H1 (cell line): ENCODE measurements around the gene ARMH2. TPM values are rescaled to one million over a fixed set of nuclear protein-coding genes. Genes with fewer than 3 reads are reported as not detected.

Experiments used
- CTCF ChIA-PET: fragments of 300-600 bp; sonication (Branson Sonifier 250); formaldehyde crosslinking; loops from one replicate; lab custom pipeline; 2021; ENCODE audit not compliant: partially characterized antibody; lab: Charles Lee
- POLR2A ChIA-PET: fragments of 300-600 bp; sonication (Branson Sonifier 250); formaldehyde crosslinking; loops from one replicate; lab custom pipeline; 2021; ENCODE audit warnings: inconsistent platforms; ENCODE audit not compliant: partially characterized antibody; lab: Charles Lee
- DNase-seq, 2 experiments: peaks; one replicate each; pipeline versions ENCODE4 v3.0.0 to v3.0.0-alpha.2; 2010 to 2022; ENCODE audit warnings: low spot score in 2 of 2, low read depth in 1 of 2, mixed read lengths in 1 of 2
- FAIRE-seq: peaks from 2 replicates; lab custom pipeline; 2011; peaks lifted over from hg19 to GRCh38; lab: Jason Lieb, UNC
- H2AFZ ChIP-seq: 2 replicates; pipeline ENCODE4 v1.8.1; 2012; ENCODE audit warnings: low read length, inconsistent platforms
- H2AK5ac ChIP-seq: 2 replicates; pipeline ENCODE4 v1.6.1; 2013; ENCODE audit warnings: low read depth, low read length
- H2BK120ac ChIP-seq: replicated peaks from 2 replicates; pipeline ENCODE3; 2013; ENCODE audit warnings: low read depth, low read length, inconsistent platforms
- H2BK12ac ChIP-seq: 2 replicates; pipeline ENCODE4 v1.6.1; 2013; ENCODE audit warnings: low read depth, low read length
- H2BK15ac ChIP-seq: 2 replicates; pipeline ENCODE4 v1.6.1; 2013; ENCODE audit warnings: low read length
- H2BK20ac ChIP-seq: 2 replicates; pipeline ENCODE4 v1.6.1; 2013; ENCODE audit warnings: low read length
- H2BK5ac ChIP-seq: 2 replicates; pipeline ENCODE4 v1.6.1; 2013; ENCODE audit warnings: low read depth, low read length
- H3K14ac ChIP-seq: 2 replicates; pipeline ENCODE4 v1.6.1; 2013; ENCODE audit warnings: inconsistent platforms; ENCODE audit not compliant: insufficient read length
- H3K18ac ChIP-seq: 2 replicates; pipeline ENCODE4 v1.6.1; 2013; ENCODE audit warnings: low read length; ENCODE audit errors: extremely low read depth
- H3K23ac ChIP-seq: 2 replicates; pipeline ENCODE4 v1.6.1; 2013; ENCODE audit warnings: inconsistent platforms; ENCODE audit not compliant: insufficient read length
- H3K23me2 ChIP-seq: 2 replicates; pipeline ENCODE4 v1.6.1; 2013; ENCODE audit warnings: low read depth, low read length
- H3K27ac ChIP-seq: 2 replicates; pipeline ENCODE4 v1.6.1; 2011; ENCODE audit warnings: low read depth, low read length, inconsistent platforms
- H3K27me3 ChIP-seq, 4 experiments: replicated peaks in 1 of 4; 1 replicate in 1 of 4; 2 replicates in 3 of 4; pipeline versions ENCODE4 v1.6.1 to v1.8.1; 2011 to 2013; ENCODE audit warnings: low read length in 3 of 4, mild to moderate bottlenecking in 3 of 4, inconsistent platforms in 2 of 4, mixed read lengths in 2 of 4, moderate library complexity in 1 of 4; ENCODE audit not compliant: control insufficient read depth in 3 of 4, insufficient read depth in 3 of 4; ENCODE audit errors: extremely low read depth in 1 of 4
- H3K36me3 ChIP-seq, 4 experiments: 2 replicates each; pipeline versions ENCODE4 v1.6.1 to v1.8.1; 2011 to 2013; ENCODE audit warnings: mild to moderate bottlenecking in 4 of 4, low read length in 3 of 4, moderate library complexity in 2 of 4, control low read depth in 1 of 4, inconsistent platforms in 1 of 4; ENCODE audit not compliant: insufficient read depth in 4 of 4, control insufficient read depth in 2 of 4
- H3K4ac ChIP-seq: replicated peaks from 2 replicates; pipeline ENCODE3; 2013; ENCODE audit warnings: low read length, low read depth, mixed read lengths, inconsistent platforms; ENCODE audit not compliant: insufficient read length
- H3K4me1 ChIP-seq, 4 experiments: replicated peaks in 1 of 4; 1 replicate in 1 of 4; 2 replicates in 3 of 4; pipeline versions ENCODE4 v1.6.1 to v1.8.1; 2011 to 2013; ENCODE audit warnings: low read length in 3 of 4, inconsistent platforms in 2 of 4, mixed read lengths in 1 of 4; ENCODE audit not compliant: insufficient read depth in 4 of 4, control insufficient read depth in 3 of 4
- H3K4me2 ChIP-seq, 2 experiments: 2 replicates each; pipeline versions ENCODE4 v1.6.1 to v1.8.1; 2011 to 2013; ENCODE audit warnings: low read depth in 2 of 2, low read length in 2 of 2, control low read depth in 1 of 2, inconsistent platforms in 1 of 2, mild to moderate bottlenecking in 1 of 2; ENCODE audit not compliant: insufficient read depth in 1 of 2
- H3K4me3 ChIP-seq, 4 experiments: fragments of 200-600, 300-600 bp in 1 of 4; sonication (generic), shearing (Covaris generic), sonication (Bioruptor Twin) in 1 of 4; 2 replicates each; pipeline versions ENCODE4 v1.5.1 to v1.8.1; 2011 to 2016; ENCODE audit warnings: low read length in 4 of 4, low read depth in 3 of 4, control low read depth in 2 of 4, inconsistent platforms in 2 of 4, mild to moderate bottlenecking in 2 of 4, mixed read lengths in 1 of 4, moderate library complexity in 1 of 4; ENCODE audit not compliant: insufficient read depth in 2 of 4; ENCODE audit errors: extremely low read depth in 1 of 4
- H3K56ac ChIP-seq: replicated peaks from 2 replicates; pipeline ENCODE3; 2013; ENCODE audit warnings: low read depth, mild to moderate bottlenecking, mixed read lengths, low read length, inconsistent platforms; ENCODE audit not compliant: insufficient read length
- H3K79me1 ChIP-seq: 2 replicates; pipeline ENCODE4 v1.6.1; 2013; ENCODE audit warnings: low read depth, low read length, control low read depth
- H3K79me2 ChIP-seq, 2 experiments: 2 replicates each; pipeline versions ENCODE4 v1.6.1 to v1.8.1; 2012 to 2013; ENCODE audit warnings: low read length in 2 of 2, mild to moderate bottlenecking in 2 of 2, inconsistent platforms in 1 of 2; ENCODE audit not compliant: insufficient read depth in 2 of 2, control insufficient read depth in 1 of 2
- H3K9ac ChIP-seq, 4 experiments: replicated peaks in 1 of 4; 1 replicate in 1 of 4; 2 replicates in 3 of 4; pipeline versions ENCODE4 v1.6.1 to v1.8.1; 2011 to 2013; ENCODE audit warnings: low read depth in 3 of 4, low read length in 3 of 4, control low read depth in 2 of 4, mild to moderate bottlenecking in 2 of 4, moderate library complexity in 2 of 4, inconsistent platforms in 1 of 4; ENCODE audit errors: extremely low read depth in 1 of 4
- H3K9me3 ChIP-seq, 2 experiments: 2 replicates each; pipeline versions ENCODE4 v1.6.1 to v1.8.1; 2012 to 2013; ENCODE audit warnings: mild to moderate bottlenecking in 2 of 2, moderate library complexity in 2 of 2, control low read depth in 1 of 2, inconsistent platforms in 1 of 2, low read depth in 1 of 2, low read length in 1 of 2, mixed read lengths in 1 of 2; ENCODE audit not compliant: insufficient read depth in 2 of 2
- H4K20me1 ChIP-seq, 2 experiments: replicated peaks in 1 of 2; 2 replicates each; pipeline versions ENCODE3 to v1.8.1; 2011 to 2013; ENCODE audit warnings: inconsistent platforms in 2 of 2, low read length in 2 of 2, mild to moderate bottlenecking in 1 of 2; ENCODE audit not compliant: insufficient read depth in 2 of 2, control insufficient read depth in 1 of 2
- H4K5ac ChIP-seq: 2 replicates; pipeline ENCODE4 v1.6.1; 2013; ENCODE audit warnings: low read length, low read depth, mixed read lengths, inconsistent platforms; ENCODE audit not compliant: insufficient read length
- H4K8ac ChIP-seq: 2 replicates; pipeline ENCODE4 v1.8.0; 2013; ENCODE audit warnings: mild to moderate bottlenecking, moderate library complexity, low read length, inconsistent platforms; ENCODE audit not compliant: insufficient read depth; ENCODE audit errors: extremely low read depth
- H4K91ac ChIP-seq: replicated peaks from 2 replicates; pipeline ENCODE3; 2013; ENCODE audit warnings: low read length, mixed read lengths, inconsistent platforms; ENCODE audit not compliant: insufficient read length
- CEBPB ChIP-seq: IDR thresholded peaks from 2 replicates; pipeline ENCODE4 v1.6.1; 2012; ENCODE audit warnings: low read depth, low read length
- CREB1 ChIP-seq: IDR thresholded peaks from 2 replicates; pipeline ENCODE4 v1.6.1; 2012; ENCODE audit warnings: inconsistent platforms
- WGBS, 2 experiments: shearing (Covaris generic) in 1 of 2; methylation state at CpG; one replicate each; pipeline versions ENCODE4 v1.1.6 to v1.1.7; 2013 to 2015; ENCODE audit warnings: low lambda C conversion rate in 2 of 2, mixed read lengths in 2 of 2, inconsistent platforms in 1 of 2, low coverage in 1 of 2, missing lambda C conversion rate in 1 of 2; ENCODE audit not compliant: insufficient replicate concordance in 2 of 2, insufficient coverage in 1 of 2, insufficient read length in 1 of 2; ENCODE audit errors: extremely low coverage in 1 of 2, missing lambda C conversion rate in 1 of 2; 5-methylcytosine and 5-hydroxymethylcytosine counted together
- polyA plus RNA-seq, 7 experiments: library from polyadenylated mRNA; depleted of rRNA in 3 of 7; stranded (reverse) in 5 of 7; unstranded in 2 of 7; fragments of >200 nt in 5 of 7; fragments of 200-250 nt in 2 of 7; gene quantifications; 1 replicate in 5 of 7; 2 replicates in 1 of 7; 4 replicates in 1 of 7; pipeline versions ENCODE4 v1.2.1 to v1.2.3, GENCODE V29; 2011 to 2013; ENCODE audit warnings: missing spikeins in 2 of 7, mixed read lengths in 2 of 7
- total RNA-seq: library from RNA; stranded (reverse); fragmentation: NEBNext Ultra II Directional; extraction: Animal tissue kit (Norgen Biotek cat#: 25700); gene quantifications from 2 replicates; pipeline ENCODE4 v1.2.1, GENCODE V29; 2021

ARMH2 gene
- total and polyA plus RNA-seq, 2 of the 8 experiments (the other 6 are each of a cell fraction or from before 2014, with no cell fraction given), result not detected

GRCh38 chr6:24752917-24753492, 45.7 kb downstream of the ARMH2 start:
- Histone ChIP-seq H3K27me3 (no peaks in the 10 kb centered on the region), H3K23ac (no peak overlapping the region), H2BK120ac (no peak overlapping the region), H3K14ac (no peak overlapping the region), H2AFZ (peak overlapping the region; percentile 12; the same call in 1 of the 2 replicates), H3K79me1 (no peaks in the 10 kb centered on the region), H4K91ac (no peak overlapping the region), H3K56ac (no peak overlapping the region), H2AK5ac (no peak overlapping the region), H2BK20ac (no peak overlapping the region), H2BK12ac (no peak overlapping the region), H3K4me3 (no peak overlapping the region), H3K36me3 (no peaks in the 10 kb centered on the region; a peak in 1 of 8 replicates), H4K5ac (no peak overlapping the region), H2BK15ac (no peak overlapping the region), H4K20me1 (no peaks in the 10 kb centered on the region), H3K27ac (no peak overlapping the region), H3K4me1 (no peaks in the 10 kb centered on the region), H3K9me3 (no peaks in the 10 kb centered on the region), H3K9ac (no peak overlapping the region), H3K4me2 (no peak overlapping the region), H3K4ac (no peak overlapping the region), H4K8ac (no peak overlapping the region), H2BK5ac (no peak overlapping the region), H3K79me2 (no peaks in the 10 kb centered on the region), H3K23me2 (no peaks in the 10 kb centered on the region), H3K18ac (no peak overlapping the region)
- FAIRE-seq (no peak), DNase-seq (no peak)
- ChIA-PET CTCF (interaction anchor here (0.6 to 1.0 kb wide), 2 partner anchors 34 to 205 kb away, joined by 3 read pairs; partner anchors contain the start of gene C6orf62), POLR2A (interaction anchor here (0.6 to 0.8 kb wide), 2 partner anchors 31 to 46 kb away, joined by 3 read pairs; no protein-coding TSS in a partner anchor)
- 81% methylated on average over 1 of the region's 1 CpG; no CpG with 5 or more reads in 1 of the 2 experiments for WGBS, 2 experiments
- TF ChIP-seq CREB1 (no peak), CEBPB (peak; percentile 14; the same call in 1 of the 2 replicates)
